Left lobe of liver (tissue), 2 donors: ENCODE results near the gene LETMD1. TPM values are rescaled to one million over a fixed set of nuclear protein-coding genes. Genes with fewer than 3 reads are reported as not detected.

Experiments used
- ATAC-seq: fragments of 200-7000 bp; cut with Tn5 transposase; one replicate; pipeline ENCODE4 v1.9.1; 2020; ENCODE audit warnings: mild to moderate bottlenecking, moderate library complexity
- DNase-seq: peaks from one replicate; pipeline ENCODE4 v3.0.0-alpha.2; 2020; ENCODE audit warnings: low spot score
- total RNA-seq: library from RNA; stranded (reverse); gene quantifications from one replicate; pipeline ENCODE4 v1.2.1, GENCODE V29; 2021
- donor health status: DM: no; HTN: no; CAD: no; lungs with moderate emphysema.
- donor health status: DM: no; HTN: yes; CAD: no.

The LETMD1 gene
- total RNA-seq, 1 donor from 2014 or later = 36.6 TPM

- no peak for ATAC-seq
- DNase-seq = no peak
Observed at GRCh38 chr12:51025338-51025835, 22.7 kb upstream of the LETMD1 start.

- peak; percentile 89 for ATAC-seq
Observed at GRCh38 chr12:51025836-51026638, 22.1 kb upstream of the LETMD1 start, which contains the start of gene SLC11A2. Gene SLC11A2 (minus strand): TSS chr12:51026384. CDS start chr12:51010728, 15,656 bp downstream.

GRCh38 chr12:51027342-51027835 is 20.7 kb upstream of the LETMD1 start:
- ATAC-seq = no peak
- no peak for DNase-seq

More at GRCh38 chr12:51025836-51026638, 22.1 kb upstream of the LETMD1 start, which contains the start of gene SLC11A2:
- DNase-seq = peak; percentile 98

- ATAC-seq = peak; percentile 11
- no peak for DNase-seq
Observed at GRCh38 chr12:51028126-51028812, 19.9 kb upstream of the LETMD1 start.

GRCh38 chr12:51028813-51029150 is 19.3 kb upstream of the LETMD1 start:
- DNase-seq = no peak
- no peak for ATAC-seq

- no peak for ATAC-seq
- DNase-seq = no peak
Observed at GRCh38 chr12:51033048-51033447, 15.1 kb upstream of the LETMD1 start.

- DNase-seq (no peak), ATAC-seq (no peak)
Observed at GRCh38 chr12:51033457-51034089, 14.6 kb upstream of the LETMD1 start.

GRCh38 chr12:51036279-51036678 is 11.8 kb upstream of the LETMD1 start:
- no peak for ATAC-seq
- no peak for DNase-seq

- ATAC-seq = peak; percentile 6
- no peak for DNase-seq
Observed at GRCh38 chr12:51048661-51049251, 629 bp downstream of the LETMD1 start.

- DNase-seq (no peak), ATAC-seq (no peak)
Observed at GRCh38 chr12:51049525-51049924, 1.4 kb downstream of the LETMD1 start.

GRCh38 chr12:51051787-51052186 is 3.7 kb downstream of the LETMD1 start:
- DNase-seq = no peak

GRCh38 chr12:51055060-51055459 is 6.9 kb downstream of the LETMD1 start:
- no peak for DNase-seq
- no peak for ATAC-seq

More at GRCh38 chr12:51051787-51052186, 3.7 kb downstream of the LETMD1 start:
- ATAC-seq = no peak

- ATAC-seq (peak; percentile 40), DNase-seq (no peak)
Observed at GRCh38 chr12:51056242-51056641, 8.1 kb downstream of the LETMD1 start.

- ATAC-seq (no peak), DNase-seq (no peak)
Observed at GRCh38 chr12:51059086-51059485, 11.0 kb downstream of the LETMD1 start.

GRCh38 chr12:51062631-51063397 is 14.7 kb downstream of the LETMD1 start:
- ATAC-seq (peak; percentile 39), DNase-seq (no peak)

GRCh38 chr12:51065530-51065929 is 17.4 kb downstream of the LETMD1 start:
- DNase-seq = no peak
- ATAC-seq = peak; percentile 63

GRCh38 chr12:51067229-51067628 is 19.1 kb downstream of the LETMD1 start:
- no peak for DNase-seq
- ATAC-seq = no peak

GRCh38 chr12:51067771-51068170 is 19.6 kb downstream of the LETMD1 start:
- DNase-seq (no peak), ATAC-seq (no peak)

GRCh38 chr12:51070004-51070403 is 21.9 kb downstream of the LETMD1 start:
- DNase-seq = peak; percentile 71
- ATAC-seq = peak; percentile 90

- DNase-seq = no peak
- no peak for ATAC-seq
Observed at GRCh38 chr12:51071663-51072062, 23.5 kb downstream of the LETMD1 start.
